ENCODE results near the gene BIN1. TPM values are rescaled to one million over a fixed set of nuclear protein-coding genes. Genes with fewer than 3 reads are reported as not detected.

The BIN1 gene
- total and polyA plus RNA-seq, 12 donors: 62.1 to 207 (median 125) TPM

DNA sequence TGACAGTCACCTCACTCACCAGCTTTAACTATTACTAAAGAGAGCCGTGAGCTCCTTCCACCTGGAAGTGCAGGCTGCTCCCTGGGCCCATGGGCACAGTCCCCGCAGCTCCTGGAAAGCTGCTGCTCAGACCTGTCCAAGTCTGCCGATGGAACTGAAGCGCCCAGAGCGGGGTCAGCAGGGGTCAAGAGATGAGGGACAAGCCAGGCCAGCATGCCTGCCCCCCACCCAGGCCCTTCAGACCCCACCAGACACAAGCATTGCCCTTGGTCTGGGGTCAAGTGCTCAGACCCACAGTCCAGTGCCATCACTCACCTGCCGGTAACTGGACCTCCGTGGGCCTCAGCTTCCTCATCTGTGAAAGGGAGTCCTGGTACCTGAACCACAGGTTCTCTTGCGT lies 59.9 kb downstream of the BIN1 start:
- Histone ChIP-seq H3K4me1 (replicated peaks in 1 of 2) (peaks cover 0 to 12% of the 10 kb centered on the region in 2 donors), H3K27ac (no peak overlapping the region), H3K4me3 (no peak overlapping the region), H3K9me3 (replicated peaks in 1 of 3) (no peaks in the 10 kb centered on the region), H3K27me3 (no peaks in the 10 kb centered on the region), H3K36me3 (replicated peaks in 1 of 2) (peaks cover 0 to 12% of the 10 kb centered on the region in 2 donors)
- 90 to 95% (median 92%) methylated on average over 2 to 8 of the region's 8 CpGs for WGBS, 4 donors
- intact Hi-C loops (cut with DNase I): loop anchor here in 1 of 2 donors (10.0 kb wide), 1 partner anchor 248 kb away; the partner anchor contains the start of gene ERCC3
- no peak for TF ChIP-seq POLR2A (IDR thresholded peaks at IDR 0.05)
- peak in 3 of 7 donors; percentile 9 to 49 (median 15) for DNase-seq

DNA sequence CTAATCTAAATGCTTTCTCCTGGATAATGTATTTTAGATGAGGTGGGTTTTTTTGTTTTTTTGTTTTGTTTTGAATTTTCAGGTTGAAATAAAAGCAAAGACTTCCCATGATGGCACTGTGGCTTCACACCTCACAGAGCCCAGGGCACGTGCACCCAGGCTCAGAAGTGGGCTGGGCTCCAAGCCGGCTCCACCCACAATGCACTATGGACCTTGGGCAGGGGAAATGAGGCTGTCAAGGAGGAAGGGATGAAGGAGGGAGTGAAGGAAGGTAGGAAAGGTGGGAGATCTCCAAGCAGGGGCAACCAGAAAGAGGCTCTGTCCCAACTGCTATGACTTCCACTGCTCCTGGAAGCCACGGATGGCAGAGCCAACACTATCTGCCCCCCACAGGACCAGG lies 60.4 kb downstream of the BIN1 start:
- 54 to 61% (median 58%) methylated on average over 3 of the region's 3 CpGs for WGBS, 4 donors

DNA sequence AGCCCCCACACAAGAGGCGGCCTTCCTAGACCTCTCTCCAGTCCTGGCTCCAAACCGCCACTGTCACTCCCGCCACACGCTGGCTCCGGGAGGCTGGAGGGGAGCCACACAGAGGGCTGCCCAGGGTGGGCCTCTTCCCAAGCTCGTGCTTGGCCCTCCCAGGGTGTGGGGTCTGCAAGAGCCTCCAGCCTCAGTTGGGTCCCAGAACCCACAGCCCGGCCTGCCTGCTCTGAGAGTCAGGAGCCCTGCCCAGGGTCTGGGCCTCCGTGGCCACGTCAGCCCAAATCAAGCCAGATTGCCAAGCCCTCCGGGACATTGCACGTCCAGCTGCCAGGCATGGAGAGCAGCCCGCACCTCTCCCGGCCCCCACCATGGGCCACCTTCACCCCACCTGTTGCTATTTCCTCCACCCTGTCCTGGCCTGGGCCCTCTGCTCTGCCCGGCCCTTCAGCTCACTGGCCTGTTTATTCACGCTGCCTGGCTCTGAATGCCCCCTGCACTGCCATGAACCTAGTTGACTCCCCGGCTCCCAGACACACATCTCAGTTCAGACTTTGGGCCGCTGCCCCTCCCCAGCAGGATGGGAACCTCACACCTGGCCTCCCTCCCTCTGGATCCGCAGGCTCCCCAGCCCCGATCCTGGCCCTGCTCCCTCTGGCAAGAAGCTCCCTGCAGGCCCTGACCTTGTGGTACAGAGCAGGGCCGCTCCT lies 61.0 kb downstream of the BIN1 start:
- TF ChIP-seq, protein P1, sequence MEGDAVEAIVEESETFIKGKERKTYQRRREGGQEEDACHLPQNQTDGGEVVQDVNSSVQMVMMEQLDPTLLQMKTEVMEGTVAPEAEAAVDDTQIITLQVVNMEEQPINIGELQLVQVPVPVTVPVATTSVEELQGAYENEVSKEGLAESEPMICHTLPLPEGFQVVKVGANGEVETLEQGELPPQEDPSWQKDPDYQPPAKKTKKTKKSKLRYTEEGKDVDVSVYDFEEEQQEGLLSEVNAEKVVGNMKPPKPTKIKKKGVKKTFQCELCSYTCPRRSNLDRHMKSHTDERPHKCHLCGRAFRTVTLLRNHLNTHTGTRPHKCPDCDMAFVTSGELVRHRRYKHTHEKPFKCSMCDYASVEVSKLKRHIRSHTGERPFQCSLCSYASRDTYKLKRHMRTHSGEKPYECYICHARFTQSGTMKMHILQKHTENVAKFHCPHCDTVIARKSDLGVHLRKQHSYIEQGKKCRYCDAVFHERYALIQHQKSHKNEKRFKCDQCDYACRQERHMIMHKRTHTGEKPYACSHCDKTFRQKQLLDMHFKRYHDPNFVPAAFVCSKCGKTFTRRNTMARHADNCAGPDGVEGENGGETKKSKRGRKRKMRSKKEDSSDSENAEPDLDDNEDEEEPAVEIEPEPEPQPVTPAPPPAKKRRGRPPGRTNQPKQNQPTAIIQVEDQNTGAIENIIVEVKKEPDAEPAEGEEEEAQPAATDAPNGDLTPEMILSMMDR (IDR thresholded peaks at IDR 0.05): no peak
- TF ChIP-seq POLR2A (IDR thresholded peaks at IDR 0.05): no peak
- H3K27me3 ChIP-seq: no peaks in the 10 kb centered on the region
- peak overlapping the region in 2 of 5 donors; percentile 7 to 21 for H3K27ac ChIP-seq
- DNase-seq: peak in 4 of 7 donors; percentile 15 to 51 (median 26)
- intact Hi-C loops (cut with DNase I): loop anchor here in 1 of 2 donors (10.0 kb wide), 1 partner anchor 249 kb away; the partner anchor contains the start of gene ERCC3
- peaks cover 0 to 12% of the 10 kb centered on the region in 2 donors for H3K4me1 ChIP-seq (replicated peaks in 1 of 2)
- 58 to 70% (median 65%) methylated on average over 8 to 20 of the region's 20 CpGs for WGBS, 4 donors
- H3K9me3 ChIP-seq (replicated peaks in 1 of 3): no peaks in the 10 kb centered on the region
- H3K36me3 ChIP-seq (replicated peaks in 1 of 2): peaks cover 0 to 12% of the 10 kb centered on the region in 2 donors
- no peak overlapping the region for H3K4me3 ChIP-seq

More for the DNA sequence above, 60.4 kb downstream of the BIN1 start:
- no peak overlapping the region for H3K4me3 ChIP-seq
- H3K9me3 ChIP-seq (replicated peaks in 1 of 3): no peaks in the 10 kb centered on the region
- peaks cover 0 to 12% of the 10 kb centered on the region in 2 donors for H3K36me3 ChIP-seq (replicated peaks in 1 of 2)
- TF ChIP-seq, protein P1 (IDR thresholded peaks at IDR 0.05): no peak
- TF ChIP-seq POLR2A (IDR thresholded peaks at IDR 0.05): no peak
- intact Hi-C loops (cut with DNase I): loop anchor here in 1 of 2 donors (10.0 kb wide), 1 partner anchor 248 kb away; the partner anchor contains the start of gene ERCC3
- H3K4me1 ChIP-seq (replicated peaks in 1 of 2): peaks cover 0 to 12% of the 10 kb centered on the region in 2 donors
- DNase-seq: peak in 2 of 7 donors; percentile 14 to 51
- no peaks in the 10 kb centered on the region for H3K27me3 ChIP-seq
- no peak overlapping the region for H3K27ac ChIP-seq

DNA sequence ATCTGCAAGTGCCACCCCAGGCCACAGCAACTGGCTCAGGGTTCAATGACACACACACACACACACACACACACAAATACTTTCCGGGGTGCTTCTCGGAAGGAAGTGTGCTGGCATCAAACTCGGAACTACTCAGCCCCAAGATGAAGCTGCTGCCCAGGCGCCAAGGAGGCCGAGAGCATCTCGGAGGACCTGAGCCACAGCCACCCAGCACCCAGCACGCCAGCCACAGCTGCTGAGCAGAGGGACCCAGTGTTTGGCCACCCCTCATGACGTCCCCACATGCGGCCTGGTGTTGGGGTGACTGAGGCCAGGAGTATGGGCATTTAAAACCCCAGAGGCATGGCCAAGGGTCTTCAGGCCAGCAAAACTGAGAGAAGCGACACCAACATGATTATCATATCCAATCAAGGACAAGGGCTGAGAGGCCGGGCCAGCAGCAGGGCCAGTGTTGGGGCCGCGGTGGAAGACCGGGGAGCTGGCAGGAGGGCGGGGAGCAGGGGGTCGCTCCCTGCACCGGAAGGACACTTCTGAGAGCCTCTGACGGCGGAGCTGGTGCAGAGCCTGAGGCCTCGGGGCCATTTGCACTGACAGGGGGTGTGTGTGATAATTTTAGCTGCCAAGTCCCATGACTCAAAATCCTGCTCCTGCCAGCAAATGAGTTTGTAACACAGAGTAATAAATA lies 61.8 kb downstream of the BIN1 start:
- intact Hi-C loops (cut with DNase I): loop anchor here in 1 of 2 donors (10.0 kb wide), 1 partner anchor 250 kb away; the partner anchor contains the start of gene ERCC3
- Histone ChIP-seq H3K36me3 (replicated peaks in 1 of 2) (peaks cover 0 to 12% of the 10 kb centered on the region in 2 donors), H3K4me3 (no peak overlapping the region), H3K4me1 (replicated peaks in 1 of 2) (peaks cover 0 to 12% of the 10 kb centered on the region in 2 donors), H3K9me3 (replicated peaks in 1 of 3) (no peaks in the 10 kb centered on the region), H3K27ac (peak overlapping the region in 1 of 5 donors; percentile 21), H3K27me3 (no peaks in the 10 kb centered on the region)
- 61 to 83% (median 68%) methylated on average over 8 to 20 of the region's 20 CpGs for WGBS, 4 donors
- TF ChIP-seq POLR2A (IDR thresholded peaks at IDR 0.05): no peak
- TF ChIP-seq, protein P1 (IDR thresholded peaks at IDR 0.05): no peak
- peak in 6 of 7 donors; percentile 38 to 60 (median 49) for DNase-seq
